CD4-positive, alpha-beta T cell treated with Interferon alpha-2 for 1 hour (primary cell): ENCODE results near the gene ACSS2.
A peak's percentile ranks its signal among the peaks of the same experiment; 100 is the strongest.

Experiments
- DNase-seq, 2 donors: peaks; one replicate each; pipeline ENCODE4 v3.0.0-alpha.2; 2020 to 2022

The ACSS2 gene, protein sequence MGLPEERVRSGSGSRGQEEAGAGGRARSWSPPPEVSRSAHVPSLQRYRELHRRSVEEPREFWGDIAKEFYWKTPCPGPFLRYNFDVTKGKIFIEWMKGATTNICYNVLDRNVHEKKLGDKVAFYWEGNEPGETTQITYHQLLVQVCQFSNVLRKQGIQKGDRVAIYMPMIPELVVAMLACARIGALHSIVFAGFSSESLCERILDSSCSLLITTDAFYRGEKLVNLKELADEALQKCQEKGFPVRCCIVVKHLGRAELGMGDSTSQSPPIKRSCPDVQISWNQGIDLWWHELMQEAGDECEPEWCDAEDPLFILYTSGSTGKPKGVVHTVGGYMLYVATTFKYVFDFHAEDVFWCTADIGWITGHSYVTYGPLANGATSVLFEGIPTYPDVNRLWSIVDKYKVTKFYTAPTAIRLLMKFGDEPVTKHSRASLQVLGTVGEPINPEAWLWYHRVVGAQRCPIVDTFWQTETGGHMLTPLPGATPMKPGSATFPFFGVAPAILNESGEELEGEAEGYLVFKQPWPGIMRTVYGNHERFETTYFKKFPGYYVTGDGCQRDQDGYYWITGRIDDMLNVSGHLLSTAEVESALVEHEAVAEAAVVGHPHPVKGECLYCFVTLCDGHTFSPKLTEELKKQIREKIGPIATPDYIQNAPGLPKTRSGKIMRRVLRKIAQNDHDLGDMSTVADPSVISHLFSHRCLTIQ

DNA sequence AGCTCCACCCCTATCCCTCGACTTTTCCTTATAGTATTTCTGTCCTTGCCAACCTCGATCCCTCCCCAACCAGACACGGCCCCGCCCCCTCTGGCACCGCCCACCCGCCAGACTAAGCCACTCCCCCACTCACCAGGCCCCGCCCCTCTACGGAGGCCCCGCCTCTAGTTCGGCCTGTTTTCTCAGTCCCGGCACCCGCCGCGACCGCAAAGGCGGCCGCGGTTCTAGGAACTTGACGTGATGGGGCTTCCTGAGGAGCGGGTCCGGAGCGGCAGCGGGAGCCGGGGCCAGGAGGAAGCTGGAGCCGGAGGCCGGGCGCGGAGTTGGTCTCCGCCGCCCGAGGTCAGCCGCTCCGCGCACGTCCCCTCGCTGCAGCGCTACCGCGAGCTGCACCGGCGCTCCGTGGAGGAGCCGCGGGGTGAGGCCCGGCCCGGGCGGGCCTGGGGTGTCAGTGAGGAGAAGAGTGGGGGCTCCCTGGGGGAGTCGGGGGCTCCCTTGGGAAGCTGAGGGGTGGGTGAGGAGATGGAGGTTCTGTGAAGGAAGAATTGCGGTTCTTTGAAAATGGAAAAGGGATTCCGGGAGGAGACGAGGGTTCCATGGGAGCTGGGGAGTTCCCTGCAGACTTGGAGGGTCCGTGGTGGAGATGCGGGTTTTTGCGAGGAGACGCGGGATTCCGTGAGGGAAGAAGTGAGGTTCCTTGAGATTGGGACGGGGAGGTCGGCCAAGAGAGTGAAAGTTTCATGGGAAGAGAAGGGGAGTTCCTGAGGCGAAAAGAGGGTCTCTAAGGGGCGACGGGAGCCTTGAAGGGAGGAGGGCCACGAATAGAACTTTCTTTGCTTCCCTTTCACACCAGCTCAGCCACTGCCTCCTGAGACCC, at the start of gene ACSS2:
Gene ACSS2 (plus strand): TSS at position 207 of the 877 bp plus-strand sequence. CDS start 34 bp downstream, at position 241.
- DNase-seq: peak in 1 of 2 donors; percentile 94

DNA sequence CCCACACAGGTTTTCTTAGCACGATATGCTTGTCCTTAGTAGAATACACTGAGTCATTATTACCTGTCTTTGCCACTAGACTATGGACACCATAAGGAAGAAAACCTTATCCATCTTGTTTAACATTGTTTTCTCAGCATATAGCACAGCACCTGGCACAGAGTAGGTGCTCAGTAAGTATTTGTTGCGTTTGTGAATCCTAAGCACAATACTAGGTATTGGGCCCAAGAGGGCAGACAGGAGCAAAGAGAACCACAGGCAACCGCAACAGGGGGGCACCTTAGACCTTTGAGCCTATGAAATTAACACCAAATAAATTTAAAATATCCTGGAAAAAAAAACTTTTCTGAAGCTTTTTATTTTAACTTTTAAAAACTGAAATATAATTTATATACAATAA, 47.2 kb upstream of the ACSS2 start:
- DNase-seq: no peak

DNA sequence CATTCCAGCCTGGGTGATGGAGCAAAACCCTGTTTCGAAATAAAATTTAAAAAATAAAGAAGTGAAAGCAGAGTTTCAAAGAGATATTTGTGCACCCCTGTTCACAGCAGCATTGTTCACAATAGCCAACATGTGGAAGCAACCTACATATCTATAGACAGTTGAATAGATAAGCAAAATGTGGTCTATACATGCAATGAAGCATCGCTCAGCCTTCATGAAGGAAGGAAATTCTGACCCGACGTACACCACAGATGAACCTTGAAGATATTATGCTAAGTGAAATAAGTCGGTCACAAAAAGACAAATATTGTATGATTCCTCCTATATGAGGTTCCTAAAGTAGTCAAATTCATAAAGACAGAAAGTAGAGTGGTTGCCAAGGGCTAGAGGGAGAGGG, 44.5 kb upstream of the ACSS2 start:
- DNase-seq: no peak

DNA sequence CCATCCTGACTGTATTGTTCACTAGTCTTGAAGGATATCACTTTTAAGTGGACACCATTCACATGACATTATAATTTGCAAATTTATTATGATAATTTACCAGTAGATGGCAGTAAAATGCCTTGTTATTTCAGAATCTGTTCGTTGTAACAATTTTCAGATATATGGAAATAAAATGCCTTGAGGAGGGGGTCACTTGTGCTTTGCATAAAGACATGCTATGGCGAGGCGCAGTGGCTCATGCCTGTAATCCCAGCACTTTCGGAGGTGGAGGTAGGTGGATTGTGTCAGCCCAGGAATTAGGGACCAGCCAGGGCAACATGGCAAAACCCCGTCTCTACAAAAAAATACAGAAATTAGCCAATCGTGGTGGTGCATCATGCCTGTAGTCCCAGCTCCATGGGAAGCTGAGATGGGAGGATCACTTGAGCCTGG, 41.9 kb upstream of the ACSS2 start:
- DNase-seq: peak in 1 of 2 donors; percentile 60

DNA sequence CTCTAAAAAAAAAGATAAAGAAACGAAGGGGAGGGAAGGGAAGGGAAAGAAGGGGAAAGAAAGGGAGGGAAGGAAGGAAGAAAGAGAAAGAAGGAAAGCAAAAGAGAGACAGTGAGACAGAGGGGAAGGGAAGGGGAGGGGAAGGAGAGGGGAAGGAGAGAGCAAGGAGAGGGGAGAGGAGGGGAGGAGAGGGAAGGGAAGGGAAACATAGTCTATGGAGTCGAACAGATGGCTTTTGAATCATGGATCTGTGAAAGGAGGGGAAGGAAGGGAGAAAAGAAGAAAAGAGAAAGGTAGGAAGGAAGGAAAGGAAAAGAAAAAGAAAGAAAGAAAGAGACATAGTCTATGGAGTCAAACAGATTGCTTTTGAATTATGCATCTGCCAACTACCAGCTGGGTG, 34.3 kb upstream of the ACSS2 start:
- no peak for DNase-seq

DNA sequence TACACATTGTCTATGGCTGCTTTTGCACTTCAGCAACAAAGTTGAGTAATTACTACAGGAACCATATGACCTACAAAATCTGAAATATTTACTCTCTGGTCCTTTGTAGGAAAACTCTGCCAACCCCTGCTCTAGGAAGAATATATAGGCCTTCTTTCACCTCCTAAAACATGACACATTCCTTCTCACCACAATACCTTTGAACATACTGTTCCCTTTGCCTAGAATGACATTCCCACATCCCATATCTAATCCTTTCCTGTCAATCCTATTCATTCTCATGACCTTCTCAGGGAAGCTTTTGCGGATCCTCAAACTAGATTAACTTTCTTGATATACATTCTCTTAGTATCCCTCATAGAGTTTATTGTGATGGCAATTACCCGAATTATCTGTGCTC, 33.0 kb upstream of the ACSS2 start:
- DNase-seq: no peak

DNA sequence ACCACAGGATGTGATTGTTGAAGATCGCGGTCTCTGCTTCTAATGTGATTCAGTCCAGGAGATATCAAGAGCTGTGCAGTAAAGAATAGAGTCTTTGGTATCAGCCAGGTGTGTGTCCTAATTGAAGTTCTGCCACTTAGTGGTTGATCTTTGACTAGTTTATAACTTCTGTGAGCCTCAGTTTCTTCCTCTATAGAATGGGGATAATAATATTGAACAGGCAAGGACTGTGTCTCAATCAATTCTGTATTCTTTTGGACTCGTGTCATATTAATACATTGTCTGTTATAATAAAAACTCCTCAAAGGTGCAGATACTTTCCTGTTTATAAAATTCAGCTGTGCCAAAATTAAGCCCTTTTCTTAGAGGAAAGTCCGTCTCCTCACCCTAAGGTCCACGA, 27.8 kb upstream of the ACSS2 start:
- DNase-seq: no peak

DNA sequence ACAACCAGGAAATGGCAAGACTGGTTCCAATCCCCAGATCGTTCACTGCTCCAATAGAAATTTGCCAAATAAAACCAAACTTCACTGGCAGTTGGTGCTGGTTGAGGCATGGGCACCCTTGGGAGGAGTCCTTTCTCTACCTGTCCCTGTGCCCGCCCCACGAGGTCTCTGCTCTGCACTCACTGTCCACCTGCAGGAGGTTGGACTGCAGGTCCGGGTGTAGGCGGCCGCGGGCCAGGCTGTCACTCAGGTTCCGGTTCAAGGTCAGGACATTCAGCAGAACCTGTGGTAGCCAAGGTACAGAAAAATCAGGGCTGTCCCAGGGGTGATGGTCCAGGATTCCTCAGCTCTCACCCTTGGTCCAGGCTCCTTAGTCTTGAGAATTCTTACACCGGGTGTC, 26.6 kb upstream of the ACSS2 start:
- DNase-seq: no peak

DNA sequence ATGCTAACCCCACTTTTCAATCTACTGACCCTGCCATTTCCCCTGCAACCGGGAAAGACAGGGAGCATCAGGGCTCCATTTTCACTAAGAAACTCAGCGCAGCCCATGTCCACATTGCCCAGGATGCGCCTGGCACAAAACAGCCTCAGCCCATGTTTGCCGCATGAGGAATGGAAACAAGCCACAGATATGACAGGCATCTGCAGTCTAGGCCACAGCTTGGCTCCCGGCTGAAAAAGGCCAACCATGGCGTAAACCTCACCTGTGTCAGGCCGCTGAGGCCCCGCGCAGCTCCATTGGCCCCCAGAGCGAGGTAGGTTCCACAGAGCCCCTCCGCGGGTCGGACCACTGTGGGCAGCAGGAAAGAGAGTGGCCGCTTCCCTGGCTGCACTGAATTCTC, 25.4 kb upstream of the ACSS2 start:
- DNase-seq: no peak

DNA sequence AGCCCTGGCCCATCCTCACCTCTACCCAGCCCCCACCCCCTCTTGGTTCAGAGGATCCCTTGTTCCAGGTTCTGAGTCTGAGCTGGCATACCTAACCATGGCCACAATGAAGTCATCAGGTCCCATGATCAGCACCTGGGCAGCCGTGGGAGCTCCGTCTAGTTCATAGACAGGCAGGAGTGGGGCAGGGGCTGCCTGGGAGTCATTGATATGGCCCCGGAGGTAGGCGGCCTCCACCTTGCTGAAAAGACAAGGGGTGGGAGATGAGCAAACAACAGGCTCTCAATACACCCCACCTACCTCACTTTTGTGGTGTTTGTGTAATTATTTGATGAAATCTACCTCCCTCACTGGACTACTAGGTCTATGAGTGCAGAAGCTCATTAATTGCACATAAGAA, 24.1 kb upstream of the ACSS2 start:
- DNase-seq: no peak

DNA sequence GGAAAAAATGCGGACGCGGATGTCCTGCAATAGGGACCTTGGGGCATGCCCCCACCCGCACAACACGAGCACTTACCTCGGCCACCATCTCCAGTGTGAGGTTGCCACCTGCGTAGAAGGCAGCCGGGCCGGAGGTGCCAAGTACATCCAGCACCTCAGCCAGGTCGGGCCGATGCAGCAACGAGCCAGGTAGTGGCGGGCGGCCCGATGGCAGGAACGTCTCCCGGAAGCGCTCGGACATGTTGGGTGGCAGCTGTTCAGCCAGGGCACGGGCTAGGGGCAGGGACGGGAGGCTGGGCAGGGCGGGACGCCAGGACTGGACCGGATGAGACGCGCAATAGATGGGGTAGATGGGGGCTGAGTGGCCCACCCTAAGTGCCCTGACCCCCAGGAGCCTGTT, 17.0 kb upstream of the ACSS2 start:
- no peak for DNase-seq

DNA sequence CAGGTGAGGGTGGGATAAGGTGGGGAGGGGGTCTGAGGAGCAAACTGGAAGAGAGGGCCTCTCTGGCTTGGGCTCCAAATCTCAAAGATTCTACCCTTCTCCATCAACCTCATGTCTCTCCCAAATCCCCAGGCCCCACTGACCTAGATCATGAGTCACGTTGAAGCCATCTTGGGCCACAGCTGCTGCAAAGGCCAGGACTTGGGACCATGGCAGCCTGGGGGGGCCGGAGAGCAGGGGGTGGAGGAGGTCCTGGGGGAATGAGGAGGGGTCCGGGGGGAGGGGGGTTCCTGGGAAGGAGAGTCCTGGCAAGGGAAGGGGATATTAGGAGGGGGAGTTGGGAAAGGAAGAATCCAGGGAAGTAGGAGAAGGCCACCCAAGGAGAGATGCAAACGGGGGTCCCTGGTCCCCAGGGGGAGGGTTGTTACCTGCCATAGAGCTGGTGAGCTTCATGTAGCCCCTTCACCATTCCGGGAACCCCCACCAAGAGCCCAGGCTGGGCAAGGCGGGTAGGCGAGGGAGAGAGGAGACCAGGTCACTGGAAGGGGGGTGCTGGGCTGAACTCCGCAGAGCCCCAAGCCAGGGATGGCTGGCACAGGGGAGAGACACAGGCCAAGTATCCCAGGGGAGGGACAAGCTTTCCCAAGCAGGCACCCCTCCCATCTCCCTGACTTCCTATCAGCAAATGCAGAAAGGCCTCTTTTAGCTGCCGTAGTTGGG, 16.4 kb upstream of the ACSS2 start:
- no peak for DNase-seq

DNA sequence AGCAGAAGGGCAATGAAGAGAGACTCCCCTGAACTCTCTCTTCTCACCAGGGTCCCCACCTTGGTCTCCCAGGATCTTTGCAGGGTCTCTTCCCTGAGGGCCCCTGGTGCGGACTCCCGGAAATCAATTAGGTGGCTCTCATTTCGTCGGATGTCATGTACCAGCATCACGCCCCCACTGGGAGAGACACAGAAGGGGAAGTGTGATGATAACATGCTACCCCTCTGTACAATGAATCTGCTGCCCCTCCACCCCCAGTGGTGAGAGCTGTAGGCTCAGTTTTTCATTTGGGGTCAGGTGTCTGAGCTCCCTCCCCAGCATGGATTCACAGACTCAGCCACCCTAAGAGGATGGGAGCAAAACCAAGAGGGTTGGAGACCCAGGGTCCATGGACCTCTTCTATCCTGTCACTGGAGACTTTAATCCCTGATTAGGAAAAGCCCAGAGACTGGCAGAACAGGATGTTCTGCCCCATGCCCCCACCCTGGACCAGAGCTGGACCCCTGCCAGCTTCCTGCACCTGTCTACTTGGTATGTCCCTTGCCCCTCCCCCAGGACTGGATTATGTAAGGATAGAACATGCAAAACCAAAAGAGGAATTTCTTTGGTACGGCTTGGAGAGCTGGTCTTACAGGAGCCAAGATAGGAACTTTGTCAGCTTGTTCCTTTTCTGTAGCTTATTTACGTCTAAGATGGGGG, 14.9 kb upstream of the ACSS2 start:
- no peak for DNase-seq

DNA sequence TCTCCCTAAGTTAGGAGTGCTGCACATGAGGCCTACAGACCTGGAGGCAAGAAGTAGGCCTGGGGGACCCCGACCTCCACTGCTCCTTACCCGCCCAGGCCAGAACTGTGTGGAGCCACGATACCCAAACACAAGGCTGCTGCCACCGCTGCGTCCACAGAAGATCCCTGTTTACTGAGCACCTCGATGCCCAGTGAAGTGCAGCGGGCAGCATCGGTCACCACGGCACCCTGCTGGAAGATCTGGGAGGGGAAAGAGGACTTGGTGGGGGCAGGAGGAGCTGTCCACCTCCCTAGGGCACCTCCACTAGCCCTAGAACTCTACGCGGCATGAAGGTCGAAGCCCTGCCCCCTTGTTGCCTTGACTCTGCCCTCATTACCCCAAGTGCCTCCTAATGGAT, 13.7 kb upstream of the ACSS2 start:
- DNase-seq: no peak

DNA sequence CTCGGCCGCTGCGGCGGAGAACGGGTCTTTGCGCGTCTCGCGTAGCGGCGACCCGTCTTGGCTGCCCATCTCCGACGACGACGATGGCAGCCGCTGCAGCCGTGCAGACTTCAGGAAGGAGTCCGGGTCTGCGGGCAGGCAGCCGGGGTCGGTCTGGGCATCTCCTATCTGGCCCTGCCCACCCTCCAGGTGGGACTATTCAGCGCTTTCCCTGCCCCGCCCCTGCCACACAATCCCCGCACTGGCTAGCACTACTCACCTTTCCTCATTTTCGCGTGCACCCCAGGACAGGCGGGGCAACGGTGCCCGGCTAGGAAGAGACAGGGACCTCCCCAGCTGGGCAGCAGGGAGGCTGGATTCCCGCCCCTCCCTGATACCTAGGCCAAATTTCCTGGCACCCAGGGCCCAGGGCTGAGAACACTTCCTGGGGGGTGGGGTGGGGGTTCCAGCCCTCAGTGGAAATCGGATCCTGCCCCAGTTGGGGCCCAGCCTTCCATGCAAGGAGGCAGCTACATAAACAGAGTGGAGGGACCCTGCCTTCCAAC, 12.9 kb upstream of the ACSS2 start:
- DNase-seq: no peak

DNA sequence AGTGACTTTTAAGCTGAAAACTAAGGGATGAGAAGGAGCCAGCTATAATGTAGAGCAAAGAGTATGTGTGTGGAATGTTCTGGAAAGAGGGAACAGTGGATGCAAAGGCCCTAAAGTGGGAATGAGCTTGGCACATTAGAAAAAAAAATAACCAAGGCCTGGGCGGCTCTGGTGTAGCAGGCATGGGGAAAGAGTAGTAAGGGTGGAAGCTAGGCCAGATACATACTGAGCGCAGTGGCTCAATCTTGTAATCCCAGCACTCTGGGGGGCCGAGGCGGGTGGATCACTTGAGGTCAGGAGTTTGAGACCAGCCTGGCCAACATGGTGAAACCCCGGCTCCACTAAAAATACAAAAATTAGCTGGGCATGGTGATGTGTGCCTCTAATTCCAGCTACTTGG, 12.2 kb upstream of the ACSS2 start:
- DNase-seq: no peak

DNA sequence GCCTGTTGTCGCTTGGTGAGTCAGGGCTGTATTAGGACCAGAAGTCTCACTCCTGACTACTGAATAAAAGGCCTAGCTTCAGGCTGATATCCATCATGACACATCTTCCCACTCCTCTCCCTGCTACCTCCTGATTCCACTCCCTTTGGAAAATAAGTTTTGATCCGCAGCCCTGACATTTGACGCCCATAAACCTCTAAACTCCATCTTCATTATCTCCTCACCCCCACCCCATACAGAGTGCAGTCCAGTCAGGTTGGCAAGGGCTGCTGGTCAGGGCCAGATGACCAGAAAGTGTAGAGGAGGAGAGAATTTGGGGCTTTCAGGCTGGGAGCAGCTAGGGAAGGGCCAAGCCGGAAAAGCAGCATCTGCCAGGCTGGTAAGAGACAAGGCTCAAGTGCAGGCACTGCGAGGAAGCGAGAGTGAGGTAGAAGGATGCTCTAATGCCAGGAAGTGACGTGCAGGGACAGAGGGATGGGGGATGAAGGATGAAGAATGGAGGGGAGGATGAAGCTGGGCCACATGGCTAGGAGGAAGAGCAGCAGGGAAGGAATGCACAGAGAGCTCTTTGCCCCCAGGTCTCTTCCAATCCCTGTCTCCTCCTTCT, 5.0 kb upstream of the ACSS2 start:
- no peak for DNase-seq

DNA sequence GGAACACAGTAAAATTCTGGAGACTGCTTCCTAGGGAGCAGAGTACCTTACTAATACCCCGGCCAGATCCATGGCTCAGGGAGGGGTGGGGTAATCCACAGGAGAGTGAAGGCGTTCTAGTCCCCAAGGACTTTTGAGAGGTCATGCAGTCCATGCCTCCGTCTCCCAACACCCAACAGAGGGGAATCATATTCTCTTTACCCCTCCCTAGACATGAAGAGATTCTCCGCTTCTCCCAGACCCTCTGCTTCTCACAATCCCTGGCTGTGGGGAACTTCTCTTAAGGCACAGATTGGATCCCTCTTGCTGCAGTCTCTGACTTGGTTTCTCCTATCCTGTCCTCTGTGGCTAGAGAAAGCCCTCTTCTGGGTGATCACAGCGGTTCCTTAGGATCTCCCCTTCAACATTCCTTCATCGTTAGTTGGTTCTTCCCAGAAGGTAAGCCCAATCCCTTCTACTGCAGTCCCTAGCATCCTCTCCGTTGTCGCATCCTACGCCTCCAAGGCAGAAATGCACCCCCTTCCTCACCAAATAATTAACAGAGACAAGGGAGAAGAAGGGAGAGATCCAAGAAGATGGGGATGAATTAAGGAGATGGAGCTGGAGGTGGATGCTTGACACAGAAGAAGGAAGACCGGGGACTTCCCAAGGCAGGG, 4.3 kb upstream of the ACSS2 start:
- DNase-seq: no peak

DNA sequence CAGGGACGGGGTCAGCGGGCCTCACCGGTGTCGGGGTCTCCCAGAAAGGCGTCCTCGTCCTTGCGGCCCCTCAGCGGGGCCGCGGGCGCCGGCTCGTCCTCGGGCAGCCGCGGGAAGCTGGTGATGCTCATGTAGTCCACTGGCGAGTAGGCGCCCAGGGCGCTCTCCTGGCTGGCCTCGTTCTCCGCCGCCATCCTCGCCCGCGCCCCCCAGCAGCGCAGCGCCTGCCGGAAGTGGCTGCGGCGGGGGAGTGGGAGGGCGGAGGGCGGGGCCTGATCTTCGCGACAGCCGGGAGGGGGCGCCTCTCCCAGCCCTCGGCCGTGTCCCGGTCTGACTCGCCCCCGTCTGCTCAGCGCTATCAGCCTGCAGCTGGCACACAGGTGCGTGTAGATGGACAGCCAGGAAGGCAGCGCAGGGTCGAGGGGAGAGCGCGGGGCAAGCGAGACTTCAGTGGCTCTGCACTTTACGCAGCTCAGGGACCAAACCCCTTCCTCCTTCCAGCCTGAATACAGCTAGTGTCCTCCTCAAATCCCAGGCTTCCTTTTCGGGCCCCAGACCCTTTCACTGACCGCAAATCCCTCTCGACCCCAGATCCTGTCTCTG, 3.7 kb upstream of the ACSS2 start, which contains the start of gene GGT7:
Gene GGT7 (minus strand): TSS at position 235 of the 603 bp plus-strand sequence. CDS start 41 bp downstream, at position 194.
- peak; percentile 83 to 90 for DNase-seq

DNA sequence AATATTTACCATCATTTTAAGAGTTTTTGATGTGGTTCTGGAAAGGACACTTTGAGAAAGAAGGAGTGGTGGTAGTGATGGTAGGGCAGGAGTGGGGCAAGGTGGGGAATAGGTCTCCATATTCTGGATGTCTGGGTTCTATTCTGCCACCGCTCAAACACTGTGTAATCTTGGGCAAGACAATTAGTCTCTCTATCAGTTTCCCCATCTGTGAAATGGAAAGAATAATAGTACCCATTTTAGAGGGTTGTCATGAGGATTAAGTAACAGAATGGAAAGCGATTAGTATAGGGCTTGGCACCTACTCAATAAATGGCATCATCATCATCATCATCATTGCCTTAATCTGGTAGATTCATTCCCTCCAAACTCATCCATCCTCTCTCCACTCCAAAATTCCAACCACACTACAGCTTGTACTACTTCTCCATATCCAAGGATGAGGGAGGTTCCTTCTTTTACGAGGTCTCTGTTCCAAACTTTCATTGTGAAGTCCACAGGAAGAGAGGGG, 2.8 kb upstream of the ACSS2 start:
- DNase-seq: no peak
